Activated CD8-positive, alpha-beta memory T cell treated with anti-CD3 and anti-CD28 coated beads, Interleukin-2, amount 50 U/mL, for 1 hour (primary cell): Measurements from ENCODE around the gene UBE2C.

Experiments used
- DNase-seq: peaks from one replicate; pipeline ENCODE4 v3.0.0-alpha.2; 2020; ENCODE audit errors: extremely low read depth

Gene UBE2C

GRCh38 chr20:45833030-45833882 is 20.8 kb downstream of the UBE2C start, which contains the start of gene SNX21:
SNX21 (plus strand) TSS chr20:45833799; CDS start chr20:45833920, 121 bp downstream.
- DNase-seq, result no peak

DNA sequence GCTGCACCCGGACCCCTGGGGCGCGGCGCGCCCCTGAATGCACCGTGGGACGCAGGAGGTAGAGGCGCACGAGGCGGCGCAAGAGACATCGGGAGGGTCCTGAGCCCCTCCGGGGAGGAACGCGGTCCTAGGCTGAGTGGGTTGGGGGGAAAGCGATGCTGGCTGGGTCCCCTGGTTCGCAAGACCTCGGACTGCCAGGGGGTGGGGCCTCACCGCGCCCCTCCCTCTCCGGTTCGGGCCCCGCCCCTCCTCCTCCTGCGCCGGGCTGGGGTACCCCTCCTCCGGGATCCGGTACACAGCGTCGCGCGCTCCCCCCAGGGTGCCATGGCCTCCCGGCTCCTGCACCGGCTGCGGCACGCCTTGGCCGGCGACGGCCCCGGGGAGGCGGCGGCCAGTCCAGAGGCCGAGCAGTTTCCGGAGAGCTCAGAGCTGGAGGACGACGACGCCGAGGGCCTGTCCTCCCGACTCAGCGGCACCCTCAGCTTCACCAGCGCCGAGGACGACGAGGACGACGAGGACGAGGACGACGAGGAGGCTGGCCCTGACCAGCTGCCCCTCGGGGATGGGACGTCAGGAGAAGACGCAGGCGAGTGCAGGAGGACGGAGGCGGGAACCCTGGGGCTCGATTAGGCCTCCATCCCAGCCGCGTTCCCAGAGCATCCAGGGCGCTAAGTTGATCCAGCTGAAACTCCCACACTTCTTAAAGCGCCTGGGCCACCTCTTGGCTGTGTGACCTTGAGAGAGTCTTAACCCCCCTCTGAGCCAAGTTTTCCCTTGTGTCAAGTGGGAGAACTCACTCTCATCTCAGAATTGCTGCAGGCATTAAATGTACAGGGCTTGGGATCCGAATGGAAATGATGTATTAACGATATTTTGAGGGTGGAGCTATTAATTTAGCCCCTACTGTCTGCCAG is 21.7 kb downstream of the UBE2C start:
- no peak for DNase-seq

DNA sequence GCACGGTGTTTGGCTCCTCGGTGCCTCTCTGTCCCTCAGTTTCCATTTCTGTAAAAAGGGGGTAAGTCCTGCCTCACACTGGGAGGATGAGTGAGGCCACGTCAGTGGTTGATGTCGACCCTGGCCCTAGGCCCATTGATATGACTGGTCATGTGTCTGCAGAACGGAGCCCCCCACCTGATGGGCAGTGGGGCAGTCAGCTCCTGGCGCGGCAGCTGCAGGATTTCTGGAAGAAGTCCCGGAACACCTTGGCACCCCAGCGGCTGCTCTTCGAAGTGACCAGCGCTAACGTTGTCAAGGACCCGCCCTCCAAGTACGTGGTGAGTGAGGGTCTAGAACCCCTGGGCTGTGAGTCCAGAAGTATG is 22.3 kb downstream of the UBE2C start:
- DNase-seq, result no peak

DNA sequence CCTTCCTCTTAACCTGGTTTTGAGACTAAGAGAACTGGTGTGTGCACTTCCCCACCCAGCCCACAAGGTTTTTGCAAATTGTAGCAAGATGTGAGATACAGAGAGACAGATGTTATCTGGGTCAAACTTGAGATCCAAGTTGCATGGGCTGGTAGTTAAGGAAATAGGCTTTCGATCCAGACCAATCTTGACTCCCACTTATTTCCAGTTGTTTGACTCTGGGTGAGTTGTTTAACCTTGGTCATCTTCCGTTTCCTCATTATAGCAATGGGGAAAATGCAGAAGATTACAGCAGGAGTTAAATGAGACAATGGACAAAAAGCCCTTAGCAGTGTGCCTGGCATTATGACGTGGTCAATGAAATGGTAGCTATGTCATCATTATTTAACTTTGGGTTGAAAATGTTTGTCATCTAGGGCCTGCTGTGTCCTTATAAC is 22.9 kb downstream of the UBE2C start:
- DNase-seq, result no peak

DNA sequence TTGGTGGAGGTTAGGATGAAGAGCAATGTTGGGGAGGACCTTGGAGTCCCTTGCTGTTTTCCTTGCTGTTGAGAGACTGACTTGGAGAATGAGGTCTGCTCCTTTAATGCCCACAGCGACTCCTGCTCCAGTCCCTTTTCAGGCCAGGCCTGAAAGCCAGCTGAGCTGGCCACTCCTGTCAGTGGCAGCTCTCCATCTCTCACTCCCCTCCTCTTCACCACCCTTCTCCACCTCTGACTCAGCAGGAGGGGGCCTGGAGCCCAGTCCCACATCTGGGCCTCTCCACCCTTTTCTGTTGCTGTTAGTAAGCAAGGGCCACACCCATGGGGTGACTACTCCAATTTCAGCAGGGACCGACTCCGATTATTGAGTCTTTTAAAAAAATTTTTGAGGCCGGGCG is 23.4 kb downstream of the UBE2C start:
- DNase-seq, result no peak

GRCh38 chr20:45836841-45837240 is 24.4 kb downstream of the UBE2C start:
- DNase-seq, result no peak

- no peak for DNase-seq
These were observed 28.3 kb downstream of the UBE2C start for GRCh38 chr20:45840700-45841198.

GRCh38 chr20:45841407-45842129 is 29.1 kb downstream of the UBE2C start:
- DNase-seq, result no peak

DNA sequence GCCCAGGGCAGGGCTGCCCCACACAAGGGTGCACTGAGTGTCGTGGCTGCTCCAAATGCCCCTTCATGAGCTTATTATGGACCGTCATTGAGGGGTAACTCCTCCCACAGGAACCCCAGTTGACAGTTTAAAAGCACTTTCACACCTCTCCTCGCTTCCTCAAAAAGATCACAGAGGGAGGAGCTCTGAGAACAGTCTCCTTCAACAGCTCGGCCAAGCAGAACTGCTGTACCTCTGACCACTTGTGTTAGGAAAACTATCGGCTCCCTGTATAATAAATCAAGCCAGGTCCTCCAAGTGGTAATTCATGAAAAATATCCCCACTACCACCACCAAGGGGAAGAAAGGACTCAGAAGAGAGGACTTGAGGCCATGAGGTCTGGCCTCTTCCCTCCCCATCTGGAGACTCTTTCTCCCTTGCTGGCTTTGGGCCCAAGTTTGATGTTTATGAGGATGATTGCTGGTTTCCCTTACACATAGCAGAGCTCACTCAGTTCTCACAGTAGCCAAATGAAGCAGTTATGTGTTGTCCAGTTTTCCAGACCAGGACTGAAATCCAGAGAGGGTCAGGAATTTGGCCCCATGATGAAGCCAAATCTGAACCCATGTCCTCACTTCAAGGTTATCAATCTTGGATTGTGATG is 29.8 kb downstream of the UBE2C start:
- no peak for DNase-seq

- DNase-seq, result no peak
These were observed 31.1 kb downstream of the UBE2C start for GRCh38 chr20:45843506-45843905.

- DNase-seq, result no peak
These were observed 33.0 kb downstream of the UBE2C start for GRCh38 chr20:45845452-45845851.

DNA sequence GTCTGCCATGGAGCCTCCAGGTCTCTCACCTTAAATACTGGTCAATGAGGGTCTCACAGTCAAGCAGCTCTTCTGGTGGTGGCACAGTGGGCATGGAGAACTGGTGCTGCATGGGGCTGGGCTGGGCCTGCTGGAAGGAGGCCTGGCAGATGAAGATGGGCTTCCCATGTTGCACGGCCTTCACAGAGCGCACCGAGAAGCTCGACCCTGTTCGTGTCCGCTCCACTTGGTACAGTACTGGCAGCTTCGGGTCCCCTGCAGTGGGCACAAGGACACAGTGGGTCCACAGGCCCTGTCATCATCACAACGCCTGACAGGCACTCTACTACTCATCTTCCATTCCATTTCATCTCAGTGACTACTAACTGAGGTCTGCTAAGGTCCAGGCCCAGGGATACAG is 36.0 kb downstream of the UBE2C start:
- no peak for DNase-seq

- no peak for DNase-seq
These were observed 36.6 kb downstream of the UBE2C start for GRCh38 chr20:45848969-45849582.

- DNase-seq, result no peak
These were observed 37.8 kb downstream of the UBE2C start for GRCh38 chr20:45850238-45850637.

- no peak for DNase-seq
These were observed 38.5 kb downstream of the UBE2C start for GRCh38 chr20:45850926-45851325.

GRCh38 chr20:45851501-45851900 is 39.1 kb downstream of the UBE2C start:
- DNase-seq, result no peak

- DNase-seq, result no peak
These were observed 39.9 kb downstream of the UBE2C start for GRCh38 chr20:45852326-45852725.

GRCh38 chr20:45853484-45853883 is 41.0 kb downstream of the UBE2C start:
- DNase-seq, result no peak

DNA sequence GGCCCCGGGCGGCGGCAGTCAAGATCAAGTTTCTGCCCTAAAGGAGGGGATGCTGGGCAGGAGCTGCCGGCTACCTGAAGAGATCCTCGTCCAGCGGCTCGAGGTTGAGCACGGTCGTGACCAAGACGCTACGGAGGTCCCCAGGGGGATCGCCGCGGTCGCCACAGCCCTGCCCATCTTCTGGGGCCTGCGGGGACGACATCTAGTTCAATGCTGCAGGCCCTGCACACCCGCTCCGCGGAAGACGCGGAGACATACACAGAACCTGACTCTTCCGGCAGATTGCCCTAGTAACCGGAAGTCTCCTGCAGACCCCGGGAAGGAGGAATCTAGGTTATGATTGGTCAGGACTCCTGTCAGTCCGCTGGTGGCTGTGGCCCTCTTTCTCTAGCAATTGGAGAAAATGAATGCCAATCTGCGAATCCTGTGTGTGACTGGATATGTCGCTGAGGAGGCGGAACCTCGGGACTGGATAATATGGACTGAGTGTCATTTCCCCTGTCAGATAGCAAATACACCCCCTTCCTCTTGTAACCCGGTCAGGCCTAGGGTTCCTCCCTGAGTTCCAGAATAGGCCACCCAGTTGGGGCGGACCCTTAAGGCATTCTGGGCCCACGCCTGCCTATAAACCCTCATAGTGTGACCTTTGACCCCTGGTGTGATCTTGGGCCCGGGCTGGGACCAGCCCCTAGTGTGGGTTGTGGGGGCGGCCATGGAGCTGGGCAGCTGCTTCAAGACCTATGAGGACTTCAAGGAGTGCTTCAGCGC is 44.9 kb downstream of the UBE2C start, which contains the start of the genes ACOT8 and ZSWIM3:
Gene ACOT8, minus strand, starts transcription at position 279 of the 768 bp plus-strand sequence. Its CDS starts 77 bp downstream, at position 202.
Gene ZSWIM3, plus strand, starts transcription at position 501 of the 768 bp plus-strand sequence. Its CDS starts 212 bp downstream, at position 713.
- DNase-seq, result peak; percentile 97

GRCh38 chr20:45857882-45858216 is 45.4 kb downstream of the UBE2C start:
- DNase-seq, result no peak
